Naive thymus-derived CD4-positive, alpha-beta T cell (primary cell): Measurements from ENCODE around the gene DNAH6. TPM values are rescaled to one million over a fixed set of nuclear protein-coding genes. Genes with fewer than 3 reads are reported as not detected.

Source experiments
- ATAC-seq: fragments of 150-1000 bp; cut with Tn5 transposase; 2 replicates; pipeline ENCODE4 v1.10.0; 2021; ENCODE audit warnings: mild to moderate bottlenecking, moderate library complexity
- CTCF ChIA-PET: fragments of 350-600 bp; sonication (Branson Sonifier 250); formaldehyde crosslinking; loops from one replicate; lab custom pipeline; 2021; ENCODE audit warnings: antibody characterized with exemption; lab: Charles Lee
- POLR2A ChIA-PET: fragments of 350-600 bp; sonication (Branson Sonifier 250); formaldehyde crosslinking; loops from one replicate; lab custom pipeline; 2021; ENCODE audit warnings: antibody characterized with exemption, inconsistent platforms; lab: Charles Lee
- DNase-seq, 9 donors: peaks; one replicate each; pipeline versions ENCODE4 v3.0.0 to v3.0.0-alpha.2; 2020 to 2022; ENCODE audit warnings: mixed read lengths in 1 of 9
- H3K27ac ChIP-seq: one replicate; pipeline ENCODE4 v1.7.0; 2013; ENCODE audit warnings: mild to moderate bottlenecking, low read depth, low read length, moderate library complexity
- H3K27me3 ChIP-seq, 2 donors: one replicate each; pipeline ENCODE4 v1.7.0; 2013; ENCODE audit warnings: low read length in 2 of 2, mild to moderate bottlenecking in 2 of 2, moderate library complexity in 2 of 2; ENCODE audit not compliant: control insufficient read depth in 2 of 2, insufficient read depth in 2 of 2
- H3K36me3 ChIP-seq, 3 experiments: 1 replicate in 2 of 3; 2 replicates in 1 of 3; pipeline ENCODE4 v1.7.0; 2013; ENCODE audit warnings: low read length in 3 of 3, mild to moderate bottlenecking in 3 of 3, moderate library complexity in 1 of 3; ENCODE audit not compliant: insufficient read depth in 3 of 3, control insufficient read depth in 2 of 3
- H3K4me1 ChIP-seq, 2 donors: one replicate each; pipeline ENCODE4 v1.7.0; 2013; ENCODE audit warnings: low read length in 2 of 2, mild to moderate bottlenecking in 2 of 2, moderate library complexity in 1 of 2; ENCODE audit not compliant: control insufficient read depth in 2 of 2, insufficient read depth in 2 of 2
- H3K4me3 ChIP-seq: 2 replicates; pipeline ENCODE4 v1.7.0; 2013; ENCODE audit warnings: mild to moderate bottlenecking, low read length
- H3K9me3 ChIP-seq, 3 experiments: 1 replicate in 2 of 3; 2 replicates in 1 of 3; pipeline ENCODE4 v1.7.0; 2013; ENCODE audit warnings: low read length in 3 of 3; ENCODE audit not compliant: control insufficient read depth in 2 of 3
- H3K27ac Mint-ChIP-seq, 9 donors: one replicate each; pipeline ENCODE4 v1.8.0; 2020 to 2022; ENCODE audit warnings: mixed read lengths in 9 of 9, mild to moderate bottlenecking in 8 of 9, moderate library complexity in 5 of 9, inconsistent platforms in 2 of 9
- H3K27me3 Mint-ChIP-seq, 5 donors: one replicate each; pipeline ENCODE4 v1.8.0; 2021 to 2022; ENCODE audit warnings: mixed read lengths in 5 of 5, mild to moderate bottlenecking in 1 of 5
- H3K36me3 Mint-ChIP-seq, 5 donors: one replicate each; pipeline ENCODE4 v1.8.0; 2020 to 2022; ENCODE audit warnings: mixed read lengths in 5 of 5, mild to moderate bottlenecking in 3 of 5, inconsistent platforms in 1 of 5
- H3K4me1 Mint-ChIP-seq, 7 donors: one replicate each; pipeline ENCODE4 v1.8.0; 2020 to 2022; ENCODE audit warnings: mixed read lengths in 7 of 7, mild to moderate bottlenecking in 3 of 7, inconsistent platforms in 1 of 7
- H3K4me3 Mint-ChIP-seq, 10 donors: one replicate each; pipeline ENCODE4 v1.8.0; 2020 to 2022; ENCODE audit warnings: mild to moderate bottlenecking in 10 of 10, mixed read lengths in 10 of 10, moderate library complexity in 6 of 10, inconsistent platforms in 2 of 10
- H3K9me3 Mint-ChIP-seq, 11 donors: one replicate each; pipeline ENCODE4 v1.8.0; 2020 to 2022; ENCODE audit warnings: mixed read lengths in 11 of 11, mild to moderate bottlenecking in 4 of 11, inconsistent platforms in 1 of 11, moderate library complexity in 1 of 11
- intact Hi-C, 2 donors: fragments of 100-400 bp; cut with micrococcal nuclease; formaldehyde crosslinking; loops; one replicate each; pipeline ENCODE4 v1.15.1; 2023
- polyA plus RNA-seq, 2 donors: library from polyadenylated mRNA; unstranded; fragments of 300-500 nt; fragmentation: Illumina TruSeq; gene quantifications; one replicate each; pipeline ENCODE4 v1.2.3, GENCODE V29; 2021
- total RNA-seq, 6 experiments: library from RNA in 5 of 6; stranded (reverse) in 5 of 6; gene quantifications; 1 replicate in 5 of 6; 2 replicates in 1 of 6; pipeline ENCODE4 v1.2.3 and lab custom pipeline; 2021 to 2026

Gene DNAH6
- total and polyA plus RNA-seq, 7 experiments from 2014 or later, result 0.73 to 2.3 (median 1.3) TPM

GRCh38 chr2:84697895-84698294, 181.6 kb downstream of the DNAH6 start:
- Mint-ChIP-seq H3K9me3 (peaks cover 2 to 56% (median 17%) of the 10 kb centered on the region in 11 donors), H3K36me3 (peaks cover 16 to 37% (median 23%) of the 10 kb centered on the region in 5 donors), H3K27me3 (peaks cover 0 to 3% (median 0%) of the 10 kb centered on the region in 5 donors), H3K27ac (peak overlapping the region in 5 of 9 donors; percentile 23 to 70 (median 33)), H3K4me1 (peaks cover 8 to 71% (median 49%) of the 10 kb centered on the region in 7 donors), H3K4me3 (no peak overlapping the region)
- Histone ChIP-seq H3K27me3 (no peaks in the 10 kb centered on the region), H3K36me3 (no peaks in the 10 kb centered on the region), H3K4me3 (no peak overlapping the region), H3K9me3 (no peaks in the 10 kb centered on the region), H3K4me1 (peaks cover 20 to 28% of the 10 kb centered on the region in 2 donors), H3K27ac (no peak overlapping the region)
- no peak for DNase-seq
- CTCF ChIA-PET, result no interaction called here
- no peak for ATAC-seq
- POLR2A ChIA-PET, result interaction anchor here (0.6 kb wide), 1 partner anchor 9 kb away, joined by 3 read pairs; no protein-coding TSS in a partner anchor
- intact Hi-C loops, result no loop called here

GRCh38 chr2:84700006-84700405, 183.7 kb downstream of the DNAH6 start:
- no peak overlapping the region for H3K4me3 ChIP-seq
- intact Hi-C loops, result no loop called here
- DNase-seq, result no peak
- H3K4me1 Mint-ChIP-seq, result peaks cover 0 to 69% (median 43%) of the 10 kb centered on the region in 7 donors
- ChIA-PET POLR2A (interaction anchor here (0.6 to 1.5 kb wide), 3 partner anchors 9 to 190 kb away, joined by 3 read pairs; no protein-coding TSS in a partner anchor), CTCF (no interaction called here)
- no peaks in the 10 kb centered on the region for H3K36me3 ChIP-seq
- H3K4me3 Mint-ChIP-seq, result no peak overlapping the region
- ATAC-seq, result no peak
- H3K27ac Mint-ChIP-seq, result peak overlapping the region in 6 of 9 donors; percentile 0 to 61 (median 28)
- no peaks in the 10 kb centered on the region for H3K9me3 ChIP-seq
- no peak overlapping the region for H3K27ac ChIP-seq
- no peaks in the 10 kb centered on the region for H3K27me3 ChIP-seq
- H3K9me3 Mint-ChIP-seq, result peaks cover 3 to 66% (median 25%) of the 10 kb centered on the region in 11 donors
- peaks cover 16 to 37% (median 23%) of the 10 kb centered on the region in 5 donors for H3K36me3 Mint-ChIP-seq
- H3K27me3 Mint-ChIP-seq, result peaks cover 0 to 3% (median 0%) of the 10 kb centered on the region in 5 donors
- peaks cover 2 to 13% of the 10 kb centered on the region in 2 donors for H3K4me1 ChIP-seq

GRCh38 chr2:84701880-84702279, 185.6 kb downstream of the DNAH6 start:
- Histone ChIP-seq H3K4me3 (no peak overlapping the region), H3K9me3 (no peaks in the 10 kb centered on the region), H3K36me3 (no peaks in the 10 kb centered on the region), H3K4me1 (peaks cover 0 to 14% of the 10 kb centered on the region in 2 donors), H3K27ac (no peak overlapping the region), H3K27me3 (no peaks in the 10 kb centered on the region)
- Mint-ChIP-seq H3K27me3 (peaks cover 0 to 3% (median 0%) of the 10 kb centered on the region in 5 donors), H3K4me1 (peaks cover 3 to 68% (median 50%) of the 10 kb centered on the region in 7 donors), H3K4me3 (no peak overlapping the region), H3K27ac (no peak overlapping the region), H3K9me3 (peaks cover 3 to 74% (median 25%) of the 10 kb centered on the region in 11 donors), H3K36me3 (peaks cover 16 to 36% (median 23%) of the 10 kb centered on the region in 5 donors)
- intact Hi-C loops, result no loop called here
- ATAC-seq (no peak), DNase-seq (no peak)
- POLR2A ChIA-PET, result no interaction called here
- CTCF ChIA-PET, result no interaction called here

- Mint-ChIP-seq H3K4me3 (no peak overlapping the region), H3K4me1 (peaks cover 3 to 68% (median 54%) of the 10 kb centered on the region in 7 donors), H3K9me3 (peaks cover 0 to 66% (median 25%) of the 10 kb centered on the region in 11 donors), H3K27ac (no peak overlapping the region), H3K27me3 (no peaks in the 10 kb centered on the region), H3K36me3 (peaks cover 16 to 29% (median 23%) of the 10 kb centered on the region in 5 donors)
- H3K36me3 ChIP-seq, result no peaks in the 10 kb centered on the region
- H3K27me3 ChIP-seq, result no peaks in the 10 kb centered on the region
- H3K27ac ChIP-seq, result no peak overlapping the region
- ChIA-PET POLR2A (interaction anchor here (0.6 kb wide), 1 partner anchor 183 kb away, joined by 3 read pairs; no protein-coding TSS in a partner anchor), CTCF (interaction anchor here (1.3 kb wide), 1 partner anchor 162 kb away, joined by 3 read pairs; no protein-coding TSS in a partner anchor)
- H3K4me1 ChIP-seq, result peaks cover 0 to 13% of the 10 kb centered on the region in 2 donors
- ATAC-seq, result no peak
- no peak overlapping the region for H3K4me3 ChIP-seq
- intact Hi-C loops, result no loop called here
- no peaks in the 10 kb centered on the region for H3K9me3 ChIP-seq
- DNase-seq, result no peak
Observed at GRCh38 chr2:84702941-84703340, 186.6 kb downstream of the DNAH6 start.

GRCh38 chr2:84703831-84704230, 187.5 kb downstream of the DNAH6 start:
- peaks cover 12 to 28% (median 21%) of the 10 kb centered on the region in 5 donors for H3K36me3 Mint-ChIP-seq
- H3K9me3 Mint-ChIP-seq, result peaks cover 0 to 59% (median 27%) of the 10 kb centered on the region in 11 donors
- H3K27me3 Mint-ChIP-seq, result no peaks in the 10 kb centered on the region

DNA sequence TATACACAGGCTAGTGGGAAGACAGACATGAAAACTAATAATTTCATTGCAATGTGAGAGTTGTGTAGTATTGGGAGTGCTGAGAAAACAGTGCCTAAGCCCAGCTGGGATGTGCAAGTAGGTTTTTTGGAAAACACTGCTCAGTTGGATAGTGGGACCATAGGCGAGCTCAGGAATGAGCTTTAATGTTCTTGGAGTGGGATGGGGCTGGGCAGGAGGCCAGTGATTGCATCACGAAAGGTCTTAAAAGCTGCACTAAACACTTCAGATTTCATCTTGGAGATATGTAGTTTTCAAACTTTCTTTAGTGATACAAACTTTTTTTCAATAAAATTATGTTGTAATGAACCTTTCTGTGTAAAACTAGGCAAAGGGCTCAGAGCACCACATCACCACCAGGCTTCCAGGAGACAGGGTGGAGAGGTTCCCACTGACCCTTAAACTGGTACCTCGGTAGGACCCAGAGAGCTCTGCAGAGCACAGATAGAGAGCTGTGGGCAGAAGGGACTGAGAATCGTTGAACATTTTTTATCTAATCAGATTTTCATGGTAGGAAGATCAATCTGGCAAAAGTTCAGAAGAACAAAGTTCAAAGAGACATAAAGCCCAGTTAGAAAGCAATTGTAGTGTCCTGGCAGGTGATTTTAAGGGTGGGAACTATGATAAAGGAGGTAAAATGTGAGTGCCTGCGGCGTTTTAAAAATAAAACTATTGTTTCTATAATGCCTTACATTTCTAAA, 188.4 kb downstream of the DNAH6 start:
- Mint-ChIP-seq H3K9me3 (peaks cover 6 to 51% (median 27%) of the 10 kb centered on the region in 11 donors), H3K36me3 (peaks cover 19 to 33% (median 20%) of the 10 kb centered on the region in 5 donors), H3K27me3 (no peaks in the 10 kb centered on the region), H3K4me3 (peak overlapping the region in 4 of 10 donors; percentile 7 to 56 (median 31)), H3K4me1 (peaks cover 4 to 72% (median 65%) of the 10 kb centered on the region in 7 donors), H3K27ac (peak overlapping the region in 8 of 9 donors; percentile 14 to 86 (median 69))
- ChIA-PET POLR2A (interaction anchor here (0.8 to 2.1 kb wide), 6 partner anchors 10 to 220 kb away, joined by 3 to 8 read pairs (median 4); no protein-coding TSS in a partner anchor), CTCF (interaction anchor here (0.5 kb wide), 1 partner anchor 190 kb away, joined by 3 read pairs; no protein-coding TSS in a partner anchor)
- peaks cover 0 to 13% of the 10 kb centered on the region in 2 donors for H3K4me1 ChIP-seq
- no peaks in the 10 kb centered on the region for H3K27me3 ChIP-seq
- ATAC-seq (no peak), DNase-seq (no peak)
- intact Hi-C loops, result no loop called here
- no peak overlapping the region for H3K27ac ChIP-seq
- H3K9me3 ChIP-seq, result no peaks in the 10 kb centered on the region
- H3K4me3 ChIP-seq, result no peak overlapping the region
- H3K36me3 ChIP-seq, result no peaks in the 10 kb centered on the region

More at GRCh38 chr2:84703831-84704230, 187.5 kb downstream of the DNAH6 start:
- ChIA-PET POLR2A (interaction anchor here (0.6 to 1.4 kb wide), 3 partner anchors 13 to 228 kb away, joined by 3 to 4 read pairs (median 3); no protein-coding TSS in a partner anchor), CTCF (interaction anchor here (0.5 kb wide), 1 partner anchor 191 kb away, joined by 3 read pairs; no protein-coding TSS in a partner anchor)
- DNase-seq (no peak), ATAC-seq (no peak)
- Histone ChIP-seq H3K27ac (no peak overlapping the region), H3K4me3 (no peak overlapping the region), H3K27me3 (no peaks in the 10 kb centered on the region), H3K4me1 (peaks cover 0 to 13% of the 10 kb centered on the region in 2 donors), H3K9me3 (no peaks in the 10 kb centered on the region), H3K36me3 (no peaks in the 10 kb centered on the region)
- Mint-ChIP-seq H3K27ac (peak overlapping the region in 4 of 9 donors; percentile 14 to 86 (median 58)), H3K4me3 (no peak overlapping the region), H3K4me1 (peaks cover 4 to 70% (median 58%) of the 10 kb centered on the region in 7 donors)
- intact Hi-C loops, result no loop called here
